ENCODE results near the gene CFAP47.

The CFAP47 gene

DNA sequence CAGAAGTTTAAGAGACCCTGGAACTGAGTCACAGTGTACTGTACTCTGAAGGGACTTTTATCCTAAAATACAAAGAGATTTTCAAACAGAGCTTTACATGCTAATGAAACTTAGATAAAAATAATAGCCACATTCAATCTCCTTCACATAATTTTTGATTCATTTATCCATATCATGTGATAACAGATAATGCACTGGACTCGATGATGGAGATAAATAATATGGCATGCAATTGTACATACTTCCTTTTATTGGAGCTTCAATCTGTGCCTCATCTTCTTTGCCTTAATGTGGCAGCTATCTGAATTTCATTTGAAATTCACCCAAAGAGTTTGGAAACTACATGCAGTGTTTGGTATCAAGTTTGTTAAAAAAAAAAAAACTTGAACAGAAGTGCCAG, 390.6 kb downstream of the CFAP47 start:
- no peak for DNase-seq

DNA sequence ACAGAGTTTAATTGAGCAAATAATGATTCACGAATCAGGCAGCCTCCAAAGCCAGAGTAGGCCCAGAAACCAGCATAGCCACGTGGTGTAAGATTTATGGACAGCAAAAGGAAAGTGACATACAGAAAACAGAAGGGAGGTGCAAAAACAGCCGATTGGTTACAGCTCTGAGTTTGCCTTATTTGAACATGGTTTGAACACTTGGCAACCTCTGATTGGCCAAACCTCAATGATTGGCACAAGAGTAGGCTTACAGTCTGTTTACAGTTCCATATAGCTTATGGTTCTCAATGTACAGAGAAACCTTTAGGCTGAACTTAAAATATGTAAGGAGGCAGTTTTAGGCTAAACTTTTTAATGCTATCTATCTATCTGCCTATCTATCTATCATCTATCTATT, 394.8 kb downstream of the CFAP47 start:
- no peak for DNase-seq

DNA sequence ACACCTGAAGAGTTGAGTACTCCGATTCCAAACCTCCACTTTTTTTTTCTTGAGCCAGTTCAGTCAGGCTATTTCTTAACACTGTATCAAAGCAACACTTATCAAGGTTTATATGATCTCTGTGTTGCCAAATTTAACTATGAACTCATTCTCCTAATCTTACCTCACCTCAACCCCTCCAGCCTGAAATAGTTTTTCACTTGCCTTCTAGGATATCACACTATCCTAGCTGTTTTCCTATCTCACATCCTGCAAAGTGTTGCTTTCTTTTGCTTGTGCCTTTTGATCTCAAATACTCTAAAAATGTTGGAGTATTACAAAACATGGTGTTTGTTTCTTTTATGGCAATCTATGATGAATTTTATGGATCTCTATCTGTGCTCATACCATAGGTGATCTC, 415.0 kb downstream of the CFAP47 start:
- no peak for DNase-seq

DNA sequence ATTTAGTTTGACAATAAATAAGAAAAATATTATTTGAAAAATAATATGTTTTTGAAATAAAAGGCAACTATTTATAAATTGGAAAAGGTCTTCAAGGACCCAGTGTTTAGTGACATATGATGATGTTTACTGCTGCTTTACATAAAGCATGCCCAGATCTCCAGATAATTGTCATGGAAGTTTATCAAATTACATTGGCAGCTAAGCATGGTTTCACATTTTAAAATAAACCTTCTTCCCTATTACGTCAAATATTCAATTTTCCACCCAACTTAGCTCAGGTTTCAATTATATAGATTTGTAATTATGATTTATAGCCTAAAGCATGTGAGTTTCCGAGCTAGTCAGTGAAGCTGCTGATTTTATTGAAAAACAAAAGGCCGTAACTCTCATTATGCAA, 417.2 kb downstream of the CFAP47 start:
- no peak for DNase-seq

DNA sequence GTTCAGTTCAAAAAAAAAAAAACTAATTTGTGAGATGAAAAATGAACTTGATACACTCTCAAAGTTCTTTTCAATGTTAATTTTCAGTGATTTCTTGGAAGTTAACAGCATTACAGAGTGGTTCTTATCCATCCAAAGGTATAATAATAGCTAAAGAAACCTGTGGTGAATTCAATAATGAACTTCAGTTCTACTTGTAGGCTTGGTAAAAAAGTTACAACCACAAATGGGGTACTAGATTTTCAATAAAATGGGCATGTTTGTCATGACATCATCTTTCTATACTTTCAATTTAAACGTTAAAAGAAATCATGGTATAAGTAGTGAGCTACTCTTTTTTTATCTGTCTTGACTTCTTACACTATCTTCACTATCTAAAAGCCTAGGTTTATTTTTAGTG, 424.8 kb downstream of the CFAP47 start:
- DNase-seq = no peak

DNA sequence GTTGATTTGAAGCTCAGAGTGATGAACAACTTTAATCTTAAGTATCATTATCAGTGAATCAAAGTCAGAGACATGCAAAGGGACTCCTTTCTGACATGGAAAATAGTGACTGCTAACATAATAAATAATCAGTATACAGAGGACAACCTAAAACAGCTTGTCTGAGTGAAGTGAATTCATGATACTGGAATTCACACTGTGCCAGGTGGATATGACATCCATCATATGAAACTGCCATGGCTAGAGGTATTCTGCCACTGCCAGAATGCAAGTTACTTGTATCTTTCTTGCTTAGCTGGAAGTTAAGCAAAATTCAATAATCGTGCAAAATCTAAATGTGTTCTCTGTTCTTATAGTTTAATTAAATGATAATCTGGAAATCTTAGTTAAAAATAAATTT, 429.0 kb downstream of the CFAP47 start:
- no peak for DNase-seq

DNA sequence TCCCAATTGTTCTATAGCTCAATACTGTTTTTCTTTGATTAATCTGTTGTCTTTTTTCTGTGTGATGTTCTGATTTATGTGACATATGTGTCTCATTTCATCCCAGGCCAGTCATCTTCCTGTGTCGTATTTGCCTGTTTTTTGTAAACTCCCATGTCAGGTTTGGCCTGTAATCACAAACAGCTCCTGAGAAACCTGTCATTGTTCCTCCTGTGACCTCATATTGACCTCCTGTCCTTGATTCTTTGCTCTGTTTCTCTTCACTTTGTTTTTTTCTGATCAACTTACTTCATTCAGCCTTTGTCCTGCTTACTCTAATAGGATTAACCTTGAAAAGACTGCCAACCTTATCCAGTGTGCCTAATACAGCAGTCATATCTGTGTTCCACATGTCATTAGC, 438.3 kb downstream of the CFAP47 start:
- DNase-seq = no peak

DNA sequence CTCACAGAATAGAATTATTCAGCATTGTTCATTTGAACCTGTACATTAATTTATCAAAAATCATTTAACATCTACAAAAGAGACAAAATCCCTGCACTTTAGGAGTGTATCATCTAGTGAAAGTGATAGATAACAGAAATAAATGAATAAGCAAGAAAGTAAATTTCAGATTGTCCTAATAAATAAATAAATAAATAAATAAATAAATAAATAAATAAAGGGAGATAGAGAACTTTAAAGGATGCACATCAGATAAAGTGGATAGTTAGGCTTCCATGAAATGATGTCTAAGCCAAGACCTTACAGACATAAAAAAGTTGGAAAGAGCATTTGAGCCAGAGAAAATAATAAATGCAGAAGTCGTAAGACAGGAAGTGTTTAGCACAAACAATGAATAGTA, 444.7 kb downstream of the CFAP47 start:
- DNase-seq = no peak

DNA sequence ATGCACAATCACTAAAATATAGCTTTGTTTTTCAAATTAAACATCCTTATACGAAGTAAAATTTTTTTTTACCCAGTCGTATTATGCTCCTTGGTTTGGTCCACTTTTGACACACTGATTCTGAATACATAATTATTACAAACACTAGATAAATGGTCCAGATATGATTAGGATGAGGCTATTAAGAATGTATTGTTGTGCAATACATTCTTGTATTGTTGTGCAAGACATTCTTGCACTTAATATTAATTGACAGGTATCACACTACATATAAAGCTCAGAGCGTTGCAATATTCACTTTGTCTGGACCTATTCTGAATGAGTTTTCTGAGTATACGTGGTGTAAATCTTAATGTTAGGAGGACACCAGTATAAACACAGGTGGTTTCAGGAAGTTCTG, 464.0 kb downstream of the CFAP47 start:
- no peak for DNase-seq

DNA sequence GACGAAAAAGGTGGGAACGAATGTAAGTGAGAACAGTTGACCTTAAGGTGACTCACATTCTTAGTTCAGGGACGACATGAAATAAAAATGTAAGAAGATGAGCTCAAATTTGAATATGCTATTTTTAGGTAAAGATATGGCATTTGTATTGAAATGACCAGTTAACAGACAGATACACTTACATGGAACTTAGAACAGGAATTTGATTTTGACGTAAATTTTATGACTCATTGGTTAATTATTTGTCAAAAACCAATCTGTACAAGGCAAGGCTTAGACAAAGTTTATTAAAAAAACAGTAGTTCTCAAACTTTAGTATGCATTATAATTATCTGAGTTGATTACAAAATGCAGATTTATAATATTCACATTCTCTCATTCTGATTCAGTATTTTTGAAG, 469.4 kb downstream of the CFAP47 start:
- DNase-seq = no peak

DNA sequence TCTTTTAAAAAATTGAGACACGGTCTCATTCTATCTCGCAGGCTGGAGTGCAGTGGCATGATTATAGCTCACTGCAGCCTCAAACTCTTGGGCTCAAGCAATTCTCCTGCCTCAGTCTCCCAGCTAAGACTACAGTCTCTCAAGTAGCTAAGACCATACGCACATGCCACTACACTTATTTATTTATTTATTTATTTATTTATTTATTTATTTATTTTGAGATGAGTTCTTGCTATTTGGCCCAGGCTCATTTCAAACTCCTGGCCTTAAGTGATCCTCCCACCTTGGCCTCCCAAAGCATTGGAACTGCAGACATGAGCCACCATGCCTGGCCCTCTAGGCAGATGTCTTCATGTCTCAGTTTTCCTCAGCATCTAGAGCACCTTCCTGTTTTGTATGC, 482.2 kb downstream of the CFAP47 start:
- DNase-seq = no peak

DNA sequence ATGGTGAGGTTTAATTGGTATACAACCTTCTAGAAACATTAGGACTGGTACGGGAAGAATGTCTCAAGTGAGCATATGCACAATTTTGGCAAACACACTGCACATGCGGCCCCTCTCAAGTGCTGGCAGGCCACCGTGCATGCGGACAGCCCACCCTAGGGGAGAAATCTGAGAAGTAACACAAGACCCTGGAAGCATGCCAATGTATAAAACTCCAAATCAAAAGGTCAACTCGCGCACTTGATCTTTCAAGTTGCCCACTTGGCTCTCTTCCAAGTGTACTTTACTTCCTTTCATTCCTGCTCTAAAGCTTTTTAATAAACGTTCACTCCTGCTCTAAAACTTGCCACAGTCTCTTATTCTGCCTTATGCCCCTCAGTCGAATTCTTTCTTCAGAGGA, 488.3 kb downstream of the CFAP47 start:
- DNase-seq = no peak

DNA sequence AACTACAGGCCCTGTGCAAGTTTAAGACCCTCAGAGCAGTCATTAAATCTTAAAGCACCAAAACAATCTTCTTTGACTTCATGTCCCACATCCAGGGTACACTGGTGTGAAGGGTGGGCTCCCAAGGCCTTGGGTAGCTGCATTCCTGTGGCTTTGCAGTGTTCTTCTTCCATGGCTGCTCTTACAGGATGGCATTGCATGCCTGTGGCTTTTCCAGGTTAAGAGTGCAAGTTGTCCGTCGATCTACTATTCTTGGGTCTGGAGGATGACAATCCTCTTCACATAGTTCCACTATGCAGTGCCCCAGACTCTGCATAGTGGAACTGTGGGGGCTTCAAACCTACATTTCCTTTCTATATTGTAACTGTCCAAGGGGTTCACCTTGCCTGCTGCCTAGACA, 494.5 kb downstream of the CFAP47 start:
- no peak for DNase-seq

DNA sequence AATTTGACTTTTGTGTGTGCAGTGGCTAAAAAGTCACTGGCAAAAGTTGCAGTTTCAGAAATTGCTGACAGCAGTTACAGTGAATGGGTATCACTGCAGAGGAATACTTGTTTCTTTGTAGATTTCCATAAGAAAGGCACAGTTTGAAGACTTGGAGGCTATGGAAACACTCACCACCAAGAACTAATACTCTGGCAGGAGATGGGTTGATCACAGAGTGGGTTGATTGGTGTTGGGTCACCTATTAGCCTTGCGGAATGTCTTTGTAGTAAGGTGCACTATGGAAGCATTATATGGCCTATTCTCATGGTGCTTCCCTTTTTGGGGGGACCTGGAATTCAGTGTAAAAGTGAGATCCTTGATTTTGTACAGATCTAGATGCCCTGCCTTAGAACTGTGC, 502.8 kb downstream of the CFAP47 start:
- no peak for DNase-seq

DNA sequence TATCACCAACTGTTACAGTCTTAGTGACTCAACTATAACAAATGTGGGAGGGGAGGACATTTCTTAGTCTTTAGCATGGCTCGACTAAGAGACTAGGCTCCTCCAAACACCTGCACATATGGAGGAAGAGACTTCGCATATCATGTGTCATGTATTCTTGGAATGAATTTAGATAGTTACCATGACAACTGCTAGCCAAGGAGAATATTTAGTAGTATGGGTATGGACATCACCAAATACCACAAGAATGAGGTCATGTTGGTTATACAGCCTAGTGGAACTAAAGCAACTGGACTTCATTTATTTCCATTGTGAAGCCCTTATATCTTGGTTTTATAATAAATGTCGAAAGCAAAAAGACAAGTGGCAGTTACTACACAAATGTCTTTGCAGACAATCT, 512.3 kb downstream of the CFAP47 start:
- DNase-seq = no peak

DNA sequence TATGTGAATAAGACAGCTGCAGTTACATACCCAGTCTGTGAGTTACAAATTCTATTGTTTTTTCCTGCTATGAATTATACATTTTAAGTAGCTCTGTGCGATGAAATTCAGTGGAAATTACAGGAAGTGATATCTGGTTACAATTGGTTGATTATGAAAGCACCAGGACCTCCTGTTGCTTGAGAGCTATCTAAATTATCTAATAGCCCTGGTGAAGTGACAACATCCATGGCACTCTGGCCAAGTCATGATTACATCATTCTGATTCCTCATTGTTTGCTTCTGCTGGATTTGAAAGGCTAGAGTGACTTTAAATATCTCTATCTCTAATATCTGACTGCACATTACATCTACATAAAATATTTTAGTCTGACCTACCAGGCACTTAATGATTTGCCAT, 515.0 kb downstream of the CFAP47 start:
- no peak for DNase-seq

Measured in stimulated activated CD4-positive, alpha-beta T cell treated with anti-CD3 and anti-CD28 coated beads, Interleukin-2, amount 100 ng/mL, for 24 hours (primary cell).